ENCODE measurements around the gene CLIP3.
"Not testable (repeated sequence)": the region's sequence is repeated elsewhere in the genome, so short reads cannot be mapped to it uniquely, and the experiment has no call there.

The CLIP3 gene

GRCh38 chr19:36032251-36033104 lies at the start of gene CLIP3:
Gene CLIP3, minus strand, starts transcription at chr19:36032873. Its CDS starts 516 bp downstream, at chr19:36032357.
- peak; percentile 38 for DNase-seq

- no peak for DNase-seq
These were observed 49.2 kb upstream of the CLIP3 start for GRCh38 chr19:36081894-36082293.

- no peak for DNase-seq
These were observed 48.7 kb upstream of the CLIP3 start for GRCh38 chr19:36081385-36081784.

- DNase-seq: no peak
These were observed 46.8 kb upstream of the CLIP3 start for GRCh38 chr19:36079389-36079945.

- DNase-seq: no peak
These were observed 40.6 kb upstream of the CLIP3 start for GRCh38 chr19:36073121-36073876.

GRCh38 chr19:36072081-36072480 lies 39.4 kb upstream of the CLIP3 start:
- no peak for DNase-seq

GRCh38 chr19:36068810-36069499 lies 36.3 kb upstream of the CLIP3 start:
- not testable (repeated sequence) for DNase-seq

- DNase-seq: no peak
These were observed 35.0 kb upstream of the CLIP3 start for GRCh38 chr19:36067681-36068080.

- no peak for DNase-seq
These were observed 32.2 kb upstream of the CLIP3 start for GRCh38 chr19:36064826-36065225.

- DNase-seq: no peak
These were observed 28.7 kb upstream of the CLIP3 start for GRCh38 chr19:36061367-36061766.

GRCh38 chr19:36060430-36060829 lies 27.8 kb upstream of the CLIP3 start:
- DNase-seq: peak; percentile 10

GRCh38 chr19:36059180-36059910 lies 26.7 kb upstream of the CLIP3 start:
- no peak for DNase-seq

GRCh38 chr19:36058481-36059179 lies 26.0 kb upstream of the CLIP3 start:
- DNase-seq: no peak

- DNase-seq: peak; percentile 97
These were observed 22.3 kb upstream of the CLIP3 start, which contains the start of gene WDR62 for GRCh38 chr19:36054733-36055686. Gene WDR62, plus strand, starts transcription at chr19:36054897. Its CDS starts 75 bp downstream, at chr19:36054972.

GRCh38 chr19:36054119-36054732 lies 21.6 kb upstream of the CLIP3 start, which contains the start of gene THAP8:
Gene THAP8, minus strand, starts transcription at chr19:36054285. Its CDS starts 68 bp downstream, at chr19:36054217.
- peak; percentile 100 for DNase-seq

GRCh38 chr19:36051637-36052036 lies 19.0 kb upstream of the CLIP3 start:
- DNase-seq: no peak

- DNase-seq: no peak
These were observed 18.6 kb upstream of the CLIP3 start for GRCh38 chr19:36051236-36051635.

GRCh38 chr19:36049080-36049698 lies 16.5 kb upstream of the CLIP3 start:
- no peak for DNase-seq

- no peak for DNase-seq
These were observed 15.2 kb upstream of the CLIP3 start for GRCh38 chr19:36047835-36048234.
